ENCODE results near the gene CHRM2. TPM values are rescaled to one million over a fixed set of nuclear protein-coding genes. Genes with fewer than 3 reads are reported as not detected.
A peak's percentile ranks its signal among the peaks of the same experiment; 100 is the strongest.
"Not testable (repeated sequence)": the region's sequence is repeated elsewhere in the genome, so short reads cannot be mapped to it uniquely, and the experiment has no call there.

Gene CHRM2
- 0.09 TPM for polyA plus RNA-seq (ENCODE audit: insufficient read length)

GRCh38 chr7:136868496-136869000, at the start of gene CHRM2:
Gene CHRM2, plus strand, starts transcription at chr7:136868652. Its CDS starts 146,214 bp downstream, at chr7:137014866.
- DNase-seq (ENCODE audit: low read depth) = no peak

GRCh38 chr7:136831398-136831797, 37.1 kb upstream of the CHRM2 start:
- DNase-seq (ENCODE audit: low read depth) = not testable (repeated sequence)

- no peak for DNase-seq (ENCODE audit: low read depth)
Observed at GRCh38 chr7:136845899-136846465, 22.5 kb upstream of the CHRM2 start.

GRCh38 chr7:136847858-136848257, 20.6 kb upstream of the CHRM2 start:
- DNase-seq (ENCODE audit: low read depth) = no peak

GRCh38 chr7:136853654-136854053, 14.8 kb upstream of the CHRM2 start:
- no peak for DNase-seq (ENCODE audit: low read depth)

- peak; percentile 14 for DNase-seq (ENCODE audit: low read depth)
Observed at GRCh38 chr7:136857573-136857972, 10.9 kb upstream of the CHRM2 start.

- DNase-seq (ENCODE audit: low read depth) = no peak
Observed at GRCh38 chr7:136859803-136860202, 8.6 kb upstream of the CHRM2 start.

- DNase-seq (ENCODE audit: low read depth) = no peak
Observed at GRCh38 chr7:136865236-136865635, 3.2 kb upstream of the CHRM2 start.

- DNase-seq (ENCODE audit: low read depth) = no peak
Observed at GRCh38 chr7:136865777-136866176, 2.7 kb upstream of the CHRM2 start.

- DNase-seq (ENCODE audit: low read depth) = no peak
Observed at GRCh38 chr7:136869001-136869961, 829 bp downstream of the CHRM2 start.

- DNase-seq (ENCODE audit: low read depth) = no peak
Observed at GRCh38 chr7:136869991-136870865, 1.8 kb downstream of the CHRM2 start.

GRCh38 chr7:136870866-136871487, 2.5 kb downstream of the CHRM2 start:
- DNase-seq (ENCODE audit: low read depth) = no peak

GRCh38 chr7:136874393-136875032, 6.1 kb downstream of the CHRM2 start:
- no peak for DNase-seq (ENCODE audit: low read depth)

GRCh38 chr7:136877509-136877908, 9.1 kb downstream of the CHRM2 start:
- no peak for DNase-seq (ENCODE audit: low read depth)

- DNase-seq (ENCODE audit: low read depth) = no peak
Observed at GRCh38 chr7:136877990-136878389, 9.5 kb downstream of the CHRM2 start.

- no peak for DNase-seq (ENCODE audit: low read depth)
Observed at GRCh38 chr7:136878878-136879277, 10.4 kb downstream of the CHRM2 start.

GRCh38 chr7:136883046-136883445, 14.6 kb downstream of the CHRM2 start:
- DNase-seq (ENCODE audit: low read depth) = no peak

- DNase-seq (ENCODE audit: low read depth) = no peak
Observed at GRCh38 chr7:136884492-136884891, 16.0 kb downstream of the CHRM2 start.

GRCh38 chr7:136887317-136887716, 18.9 kb downstream of the CHRM2 start:
- DNase-seq (ENCODE audit: low read depth) = no peak

GRCh38 chr7:136890399-136890798, 21.9 kb downstream of the CHRM2 start:
- no peak for DNase-seq (ENCODE audit: low read depth)

- DNase-seq (ENCODE audit: low read depth) = no peak
Observed at GRCh38 chr7:136891850-136892249, 23.4 kb downstream of the CHRM2 start.

All from forelimb muscle (tissue), 1 donor.